GM12878 (cell line): ENCODE measurements around the gene LARGE1. TPM values are rescaled to one million over a fixed set of nuclear protein-coding genes. Genes with fewer than 3 reads are reported as not detected.

Source experiments
- BHLHE40 ChIP-seq, 2 experiments: fragments of 450-650 bp in 1 of 2; IDR thresholded peaks; 2 replicates each; pipeline ENCODE4 v1.6.1; 2011 to 2017; ENCODE audit warnings: low read depth in 2 of 2, borderline replicate concordance in 1 of 2, improper control_type of control experiment in 1 of 2, low read length in 1 of 2, mild to moderate bottlenecking in 1 of 2
- CEBPB ChIP-seq, 2 experiments: fragments of 150-350 bp in 1 of 2; IDR thresholded peaks; 2 replicates each; pipeline ENCODE4 v1.6.1; 2012 to 2014; ENCODE audit warnings: low read depth in 2 of 2, low read length in 2 of 2, borderline replicate concordance in 1 of 2, inconsistent platforms in 1 of 2
- CUX1 ChIP-seq: IDR thresholded peaks from 2 replicates; pipeline ENCODE4 v1.6.1; 2012; ENCODE audit warnings: improper control_type of control experiment, low read depth, low read length; ENCODE audit not compliant: insufficient replicate concordance
- E4F1 ChIP-seq: fragments of 450-650 bp; IDR thresholded peaks from 2 replicates; pipeline ENCODE4 v1.6.1; 2018; ENCODE audit warnings: borderline replicate concordance, mild to moderate bottlenecking; ENCODE audit not compliant: partially characterized antibody
- HCFC1 ChIP-seq: fragments of 150-350 bp; IDR thresholded peaks from 2 replicates; pipeline ENCODE4 v1.6.1; 2014; ENCODE audit warnings: low read length
- SPI1 ChIP-seq: IDR thresholded peaks from 2 replicates; pipeline ENCODE4 v1.6.1; 2011; ENCODE audit warnings: low read depth, mild to moderate bottlenecking, low read length, moderate library complexity, borderline replicate concordance; ENCODE audit not compliant: insufficient read depth
- ZBTB33 ChIP-seq: fragments of 450-650 bp; IDR thresholded peaks from 2 replicates; pipeline ENCODE4 v1.6.1; 2017; ENCODE audit warnings: mild to moderate bottlenecking
- ZNF217 ChIP-seq: fragments of 450-650 bp; IDR thresholded peaks from 2 replicates; pipeline ENCODE4 v1.6.1; 2017; ENCODE audit warnings: antibody characterized with exemption, mild to moderate bottlenecking
- polyA plus RNA-seq, 11 experiments: library from polyadenylated mRNA; depleted of rRNA in 4 of 11; unstranded in 6 of 11; stranded (reverse) in 5 of 11; fragments of >200 nt; fragmentation: Nextera tagmentation in 4 of 11; fragmentation: Illumina TruSeq in 1 of 11; extraction: Ambion mirVana in 4 of 11; extraction: Trizol in 1 of 11; gene quantifications; 1 replicate in 1 of 11; 2 replicates in 10 of 11; pipeline versions ENCODE4 v1.2.1 to v1.2.3, GENCODE V29; 2011 to 2016; ENCODE audit warnings: inconsistent platforms in 2 of 11, missing spikeins in 2 of 11, low read depth in 1 of 11
- total RNA-seq, 4 experiments: library from RNA; depleted of rRNA in 3 of 4; stranded (reverse); fragments of >200 nt in 3 of 4; fragmentation: Illumina TruSeq in 1 of 4; extraction: Trizol in 1 of 4; gene quantifications; 2 replicates each; pipeline versions ENCODE4 v1.2.1 to v1.2.3, GENCODE V29; 2013 to 2021
- TF ChIP-seq, protein P1 (sequence below): fragments of 450-650 bp; IDR thresholded peaks from 2 replicates; pipeline ENCODE4 v1.6.1; 2018; ENCODE audit warnings: mild to moderate bottlenecking, low read depth, moderate library complexity; ENCODE audit not compliant: partially characterized antibody
- TF ChIP-seq, protein P2 (sequence below): fragments of 450-650 bp; IDR thresholded peaks from 2 replicates; pipeline ENCODE4 v1.6.1; 2017; ENCODE audit warnings: mild to moderate bottlenecking, low read depth, inconsistent platforms; ENCODE audit not compliant: poor library complexity, severe bottlenecking

Gene LARGE1
- total and polyA plus RNA-seq, 10 of the 15 experiments (the other 5 are each of a cell fraction or from before 2014, with no cell fraction given) = 3.2 to 41.4 (median 17.3) TPM

DNA sequence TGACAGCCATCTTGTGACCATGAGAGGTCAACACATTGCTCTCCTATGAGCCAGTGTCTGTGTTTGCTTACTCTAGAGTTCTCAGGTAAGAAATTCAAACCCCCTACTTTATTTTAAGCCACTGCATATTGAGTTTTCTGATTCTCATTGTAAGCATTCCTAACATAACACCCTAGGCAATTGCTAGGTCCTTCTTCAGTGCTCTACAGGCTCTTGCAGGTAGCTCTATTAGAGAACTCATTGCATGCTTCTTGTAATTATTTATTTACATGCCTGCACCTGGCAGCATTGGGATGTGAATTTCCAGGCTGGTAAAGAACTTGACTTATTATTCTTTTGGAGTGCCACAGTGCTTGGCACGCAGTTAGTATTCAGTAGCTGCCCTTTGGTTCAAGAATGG, 573.3 kb downstream of the LARGE1 start (continued):
- TF ChIP-seq CUX1 (no peak), E4F1 (no peak), HCFC1 (no peak), SPI1 (no peak), ZNF217 (no peak), BHLHE40 (IDR thresholded peaks at IDR 0.05; ENCODE audit: borderline replicate concordance in 1 of 2, low read depth in 2 of 2, low read length in 1 of 2) (no peak), ZBTB33 (no peak), CEBPB (IDR thresholded peaks at IDR 0.05; ENCODE audit: borderline replicate concordance in 1 of 2, low read depth in 2 of 2, low read length in 2 of 2) (no peak)
- TF ChIP-seq, protein P1, sequence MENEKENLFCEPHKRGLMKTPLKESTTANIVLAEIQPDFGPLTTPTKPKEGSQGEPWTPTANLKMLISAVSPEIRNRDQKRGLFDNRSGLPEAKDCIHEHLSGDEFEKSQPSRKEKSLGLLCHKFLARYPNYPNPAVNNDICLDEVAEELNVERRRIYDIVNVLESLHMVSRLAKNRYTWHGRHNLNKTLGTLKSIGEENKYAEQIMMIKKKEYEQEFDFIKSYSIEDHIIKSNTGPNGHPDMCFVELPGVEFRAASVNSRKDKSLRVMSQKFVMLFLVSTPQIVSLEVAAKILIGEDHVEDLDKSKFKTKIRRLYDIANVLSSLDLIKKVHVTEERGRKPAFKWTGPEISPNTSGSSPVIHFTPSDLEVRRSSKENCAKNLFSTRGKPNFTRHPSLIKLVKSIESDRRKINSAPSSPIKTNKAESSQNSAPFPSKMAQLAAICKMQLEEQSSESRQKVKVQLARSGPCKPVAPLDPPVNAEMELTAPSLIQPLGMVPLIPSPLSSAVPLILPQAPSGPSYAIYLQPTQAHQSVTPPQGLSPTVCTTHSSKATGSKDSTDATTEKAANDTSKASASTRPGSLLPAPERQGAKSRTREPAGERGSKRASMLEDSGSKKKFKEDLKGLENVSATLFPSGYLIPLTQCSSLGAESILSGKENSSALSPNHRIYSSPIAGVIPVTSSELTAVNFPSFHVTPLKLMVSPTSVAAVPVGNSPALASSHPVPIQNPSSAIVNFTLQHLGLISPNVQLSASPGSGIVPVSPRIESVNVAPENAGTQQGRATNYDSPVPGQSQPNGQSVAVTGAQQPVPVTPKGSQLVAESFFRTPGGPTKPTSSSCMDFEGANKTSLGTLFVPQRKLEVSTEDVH = no peak
- TF ChIP-seq, protein P2, sequence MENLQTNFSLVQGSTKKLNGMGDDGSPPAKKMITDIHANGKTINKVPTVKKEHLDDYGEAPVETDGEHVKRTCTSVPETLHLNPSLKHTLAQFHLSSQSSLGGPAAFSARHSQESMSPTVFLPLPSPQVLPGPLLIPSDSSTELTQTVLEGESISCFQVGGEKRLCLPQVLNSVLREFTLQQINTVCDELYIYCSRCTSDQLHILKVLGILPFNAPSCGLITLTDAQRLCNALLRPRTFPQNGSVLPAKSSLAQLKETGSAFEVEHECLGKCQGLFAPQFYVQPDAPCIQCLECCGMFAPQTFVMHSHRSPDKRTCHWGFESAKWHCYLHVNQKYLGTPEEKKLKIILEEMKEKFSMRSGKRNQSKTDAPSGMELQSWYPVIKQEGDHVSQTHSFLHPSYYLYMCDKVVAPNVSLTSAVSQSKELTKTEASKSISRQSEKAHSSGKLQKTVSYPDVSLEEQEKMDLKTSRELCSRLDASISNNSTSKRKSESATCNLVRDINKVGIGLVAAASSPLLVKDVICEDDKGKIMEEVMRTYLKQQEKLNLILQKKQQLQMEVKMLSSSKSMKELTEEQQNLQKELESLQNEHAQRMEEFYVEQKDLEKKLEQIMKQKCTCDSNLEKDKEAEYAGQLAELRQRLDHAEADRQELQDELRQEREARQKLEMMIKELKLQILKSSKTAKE = no peak
- TF ChIP-seq, all 136 proteins: peak for 0
